MM.1S (cell line): ENCODE data around the gene GRAMD1A.

ENCODE experiments used
- CTCF ChIP-seq: fragments of 300-600 bp; sonication (generic); IDR thresholded peaks from 2 replicates; pipeline ENCODE4 v1.5.1; 2016; ENCODE audit warnings: antibody characterized with exemption, low read length, mixed read lengths
- EZH2 ChIP-seq: fragments of 300-600 bp; sonication (generic); optimal IDR thresholded peaks from 2 replicates; pipeline ENCODE3; 2017; ENCODE audit warnings: low read depth, mild to moderate bottlenecking, antibody characterized with exemption, low read length, mixed read lengths
- EZH2phosphoT487 ChIP-seq: fragments of 300-600 bp; sonication (generic); IDR thresholded peaks from 2 replicates; pipeline ENCODE4 v1.6.1; 2018; ENCODE audit warnings: antibody characterized with exemption, low read length

GRCh38 chr19:35041548-35042055 lies 41.5 kb downstream of the GRAMD1A start, which contains the start of gene HPN:
- TF ChIP-seq EZH2 (no peak), CTCF (no peak), EZH2phosphoT487 (no peak)
